Small intestine (tissue), 7 donors: Measurements from ENCODE around the gene DISC1. TPM values are rescaled to one million over a fixed set of nuclear protein-coding genes. Genes with fewer than 3 reads are reported as not detected.

Experiments
- DNase-seq, 2 donors: peaks; one replicate each; pipeline versions ENCODE4 v3.0.0 to v3.0.0-alpha.2; 2013
- FAIRE-seq: peaks from 2 replicates; lab custom pipeline; 2012; peaks lifted over from hg19 to GRCh38; lab: Jason Lieb, UNC
- H3K27ac ChIP-seq, 3 donors: one replicate each; pipeline ENCODE4 v1.5.1; 2013; ENCODE audit warnings: low read length in 2 of 3, mild to moderate bottlenecking in 2 of 3, control low read depth in 1 of 3, inconsistent platforms in 1 of 3, low read depth in 1 of 3, moderate library complexity in 1 of 3
- H3K27me3 ChIP-seq, 3 donors: one replicate each; pipeline ENCODE4 v1.6.1; 2013; ENCODE audit warnings: low read length in 3 of 3, inconsistent platforms in 1 of 3; ENCODE audit not compliant: control insufficient read depth in 3 of 3, insufficient read depth in 3 of 3
- H3K36me3 ChIP-seq, 3 donors: one replicate each; pipeline ENCODE4 v1.6.1; 2013; ENCODE audit warnings: low read length in 3 of 3, inconsistent platforms in 1 of 3, low read depth in 1 of 3, mild to moderate bottlenecking in 1 of 3, moderate library complexity in 1 of 3; ENCODE audit not compliant: control insufficient read depth in 3 of 3, insufficient read depth in 2 of 3
- H3K4me1 ChIP-seq, 3 donors: one replicate each; pipeline ENCODE4 v1.6.1; 2013; ENCODE audit warnings: low read length in 2 of 3, inconsistent platforms in 1 of 3, low read depth in 1 of 3, mild to moderate bottlenecking in 1 of 3, moderate library complexity in 1 of 3; ENCODE audit not compliant: control insufficient read depth in 3 of 3, insufficient read depth in 2 of 3
- H3K4me3 ChIP-seq, 3 donors: one replicate each; pipeline ENCODE4 v1.5.1; 2013; ENCODE audit warnings: low read length in 3 of 3, control low read depth in 1 of 3, inconsistent platforms in 1 of 3, low read depth in 1 of 3, mild to moderate bottlenecking in 1 of 3, moderate library complexity in 1 of 3
- H3K9me3 ChIP-seq, 2 donors: one replicate each; pipeline ENCODE4 v1.6.1; 2013; ENCODE audit warnings: low read depth in 1 of 2, low read length in 1 of 2; ENCODE audit not compliant: control insufficient read depth in 2 of 2, insufficient read depth in 1 of 2
- WGBS, 3 donors: extraction: QIAGEN DNeasy Blood & Tissue Kit; methylation state at CpG; one replicate each; pipeline ENCODE4 v1.1.7; 2013; 5-methylcytosine and 5-hydroxymethylcytosine counted together
- polyA plus RNA-seq, 4 donors: library from polyadenylated mRNA; stranded (reverse) in 3 of 4; unstranded in 1 of 4; fragments of 200-250 nt in 3 of 4; fragments of 120-200 nt in 1 of 4; gene quantifications; one replicate each; pipeline versions ENCODE4 v1.2.1 to v1.2.3, GENCODE V29; 2013
- donor health status: healthy with polysubstance abuse.
- donor health status: control.
- donor health status: control.
- donor health status: Bipolar disorder and iron deficiency.
- donor health status: healthy.

The DISC1 gene
- polyA plus RNA-seq, 4 donors = 0.27 to 2.1 (median 0.85) TPM; not detected in 1

DNA sequence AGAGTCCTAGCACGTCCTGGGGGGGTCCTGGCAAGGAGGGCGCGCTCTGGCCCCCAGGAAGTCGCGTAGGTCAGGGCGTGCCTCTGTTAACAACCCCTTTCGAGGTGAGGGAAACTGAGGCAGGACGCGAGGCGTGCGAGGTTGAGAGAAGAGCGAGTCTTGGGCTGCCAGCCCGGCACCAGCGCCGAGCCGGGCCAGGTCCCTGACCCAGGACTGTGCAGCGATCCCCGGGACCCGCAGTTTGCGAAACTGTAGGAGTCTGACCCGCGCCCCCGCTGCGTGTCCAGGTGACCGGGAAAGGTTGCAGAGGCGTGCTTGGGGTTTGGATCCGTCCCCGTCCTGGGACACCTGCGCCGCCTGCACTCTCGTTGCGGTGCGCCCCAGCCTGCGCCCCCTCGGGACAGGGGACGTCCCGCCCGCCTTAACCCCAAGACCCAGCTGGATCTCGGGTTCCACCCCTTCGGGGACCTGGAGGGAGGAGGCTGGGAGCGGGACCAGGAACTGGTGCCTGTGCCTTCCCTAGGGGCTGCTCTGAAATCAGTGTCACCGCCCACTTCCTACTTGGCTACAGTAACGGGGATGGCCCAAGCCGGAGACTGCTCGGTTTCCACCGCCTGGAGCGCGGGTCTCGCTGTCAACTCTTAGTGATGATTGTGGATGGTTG lies 493 bp downstream of the DISC1 start:
- Histone ChIP-seq H3K4me1 (peaks cover 0 to 5% (median 0%) of the 10 kb centered on the region in 3 donors), H3K27me3 (no peaks in the 10 kb centered on the region), H3K36me3 (no peaks in the 10 kb centered on the region), H3K9me3 (no peaks in the 10 kb centered on the region), H3K27ac (peak overlapping the region; percentile 66 to 89 (median 69)), H3K4me3 (peak overlapping the region; percentile 84 to 90 (median 86))
- 1% methylated on average over 43 to 49 of the region's 49 CpGs for WGBS, 3 donors
- peak in 1 of 2 donors; percentile 62 for DNase-seq
- FAIRE-seq = no peak

- WGBS, 3 donors = 25 to 55% (median 41%) methylated on average over 5 of the region's 5 CpGs
These were observed 1.8 kb downstream of the DISC1 start for GRCh38 chr1:231628207-231628876.

DNA sequence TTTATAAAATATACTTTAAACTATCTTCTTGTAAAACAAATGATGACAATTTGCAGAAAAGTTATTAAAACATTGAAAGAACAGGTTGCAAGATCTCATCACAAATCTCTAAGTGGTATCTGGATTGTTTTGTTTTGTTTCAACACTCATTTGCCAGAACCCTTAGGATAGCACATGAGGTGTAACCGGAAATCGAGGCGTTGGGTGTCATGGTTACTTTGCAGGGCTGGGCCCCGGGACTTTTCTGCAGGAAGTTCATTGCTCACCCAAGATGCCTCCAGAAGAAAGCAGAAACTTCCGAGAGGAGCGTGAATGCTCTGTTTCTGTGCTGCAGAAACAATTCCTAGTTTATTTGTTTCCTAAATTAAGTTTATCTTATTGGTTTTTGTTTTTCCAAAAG lies 2.5 kb downstream of the DISC1 start:
- H3K27ac ChIP-seq = no peak overlapping the region
- no peaks in the 10 kb centered on the region for H3K9me3 ChIP-seq
- DNase-seq = no peak
- no peak overlapping the region for H3K4me3 ChIP-seq
- 53 to 78% (median 71%) methylated on average over 6 of the region's 6 CpGs for WGBS, 3 donors
- FAIRE-seq = no peak
- no peaks in the 10 kb centered on the region for H3K27me3 ChIP-seq
- no peaks in the 10 kb centered on the region for H3K36me3 ChIP-seq
- peaks cover 0 to 5% (median 0%) of the 10 kb centered on the region in 3 donors for H3K4me1 ChIP-seq

More at GRCh38 chr1:231628207-231628876, 1.8 kb downstream of the DISC1 start:
- DNase-seq = no peak
- Histone ChIP-seq H3K4me1 (peaks cover 0 to 5% (median 0%) of the 10 kb centered on the region in 3 donors), H3K27me3 (no peaks in the 10 kb centered on the region), H3K27ac (peak overlapping the region in 2 of 3 donors; percentile 39 to 89), H3K4me3 (no peak overlapping the region), H3K36me3 (no peaks in the 10 kb centered on the region), H3K9me3 (no peaks in the 10 kb centered on the region)
- no peak for FAIRE-seq

DNA sequence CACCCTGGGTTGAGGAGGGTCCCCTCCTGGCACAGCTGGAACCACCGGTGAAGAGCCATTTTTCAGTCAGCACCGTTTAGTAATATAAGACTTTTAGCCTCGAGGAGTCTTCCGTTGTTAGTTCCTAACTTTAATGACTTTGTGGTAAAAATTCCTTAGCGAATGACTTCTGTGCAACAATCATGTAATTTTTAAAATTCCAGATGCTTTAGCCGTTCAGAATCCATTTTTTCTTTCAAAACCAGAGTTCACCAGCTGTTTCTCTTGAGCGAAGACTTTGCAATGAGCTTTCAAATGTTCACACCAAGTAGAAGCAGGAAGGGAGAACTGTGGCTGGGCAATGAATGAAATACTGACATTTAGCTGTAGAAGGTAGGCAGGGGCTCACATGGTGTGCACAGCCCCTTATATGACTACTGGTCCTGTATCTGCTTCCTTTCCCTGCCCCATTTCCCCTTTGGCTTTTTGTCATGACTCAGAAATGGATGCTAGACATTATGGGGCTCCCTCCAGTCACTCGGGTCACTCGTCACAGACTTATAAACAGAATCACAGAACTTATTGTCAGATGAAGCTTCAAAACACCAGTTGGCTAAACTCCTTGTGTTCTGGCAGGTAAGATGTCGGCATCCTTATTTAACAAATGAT lies 4.1 kb downstream of the DISC1 start:
- no peaks in the 10 kb centered on the region for H3K36me3 ChIP-seq
- no peaks in the 10 kb centered on the region for H3K9me3 ChIP-seq
- no peak for FAIRE-seq
- peaks cover 0 to 4% (median 0%) of the 10 kb centered on the region in 3 donors for H3K4me1 ChIP-seq
- no peaks in the 10 kb centered on the region for H3K27me3 ChIP-seq
- 76 to 87% (median 80%) methylated on average over 10 of the region's 10 CpGs for WGBS, 3 donors
- DNase-seq = no peak
- no peak overlapping the region for H3K4me3 ChIP-seq
- no peak overlapping the region for H3K27ac ChIP-seq

DNA sequence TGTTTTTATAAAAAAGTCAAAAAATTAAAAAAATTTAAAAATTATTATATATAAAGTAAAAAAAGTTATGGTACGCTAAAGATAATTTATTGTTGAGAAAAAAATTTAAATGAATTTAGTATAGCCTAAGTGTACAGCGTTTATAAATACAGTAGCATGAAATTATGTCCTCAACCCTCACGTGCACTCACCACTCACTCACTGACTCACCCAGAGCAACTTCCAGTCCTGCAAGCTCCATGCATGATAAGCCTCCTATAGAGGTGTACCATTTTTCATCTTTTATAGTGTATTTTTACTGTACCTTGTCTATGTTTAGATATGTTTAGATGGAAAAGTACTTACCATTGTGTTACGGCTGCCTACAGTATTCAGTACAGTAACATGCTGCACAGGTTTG lies 5.1 kb downstream of the DISC1 start:
- H3K9me3 ChIP-seq = no peaks in the 10 kb centered on the region
- H3K27me3 ChIP-seq = no peaks in the 10 kb centered on the region
- DNase-seq (no peak), FAIRE-seq (no peak)
- no peaks in the 10 kb centered on the region for H3K4me1 ChIP-seq
- H3K27ac ChIP-seq = no peak overlapping the region
- 93 to 98% (median 94%) methylated on average over 4 of the region's 4 CpGs for WGBS, 3 donors
- no peaks in the 10 kb centered on the region for H3K36me3 ChIP-seq
- H3K4me3 ChIP-seq = no peak overlapping the region

DNA sequence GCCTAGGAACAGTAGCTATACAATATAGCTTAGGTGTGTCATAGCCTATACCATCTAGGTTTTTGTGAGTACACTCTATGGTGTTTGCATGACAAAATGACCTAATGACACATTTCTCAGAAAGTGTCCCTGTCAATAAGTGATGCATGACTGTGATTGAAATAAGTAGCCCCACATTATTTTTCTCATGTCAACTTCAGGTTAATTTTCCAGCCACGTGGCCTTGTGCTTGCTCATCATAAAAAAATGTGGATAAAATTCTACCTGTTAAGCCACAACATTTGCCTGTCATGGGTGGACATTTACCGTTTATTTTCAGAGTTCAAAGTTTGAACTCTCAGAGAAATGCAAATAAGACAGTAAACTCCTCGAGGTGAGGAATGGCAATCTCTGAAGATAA lies 5.5 kb downstream of the DISC1 start:
- FAIRE-seq = no peak

DNA sequence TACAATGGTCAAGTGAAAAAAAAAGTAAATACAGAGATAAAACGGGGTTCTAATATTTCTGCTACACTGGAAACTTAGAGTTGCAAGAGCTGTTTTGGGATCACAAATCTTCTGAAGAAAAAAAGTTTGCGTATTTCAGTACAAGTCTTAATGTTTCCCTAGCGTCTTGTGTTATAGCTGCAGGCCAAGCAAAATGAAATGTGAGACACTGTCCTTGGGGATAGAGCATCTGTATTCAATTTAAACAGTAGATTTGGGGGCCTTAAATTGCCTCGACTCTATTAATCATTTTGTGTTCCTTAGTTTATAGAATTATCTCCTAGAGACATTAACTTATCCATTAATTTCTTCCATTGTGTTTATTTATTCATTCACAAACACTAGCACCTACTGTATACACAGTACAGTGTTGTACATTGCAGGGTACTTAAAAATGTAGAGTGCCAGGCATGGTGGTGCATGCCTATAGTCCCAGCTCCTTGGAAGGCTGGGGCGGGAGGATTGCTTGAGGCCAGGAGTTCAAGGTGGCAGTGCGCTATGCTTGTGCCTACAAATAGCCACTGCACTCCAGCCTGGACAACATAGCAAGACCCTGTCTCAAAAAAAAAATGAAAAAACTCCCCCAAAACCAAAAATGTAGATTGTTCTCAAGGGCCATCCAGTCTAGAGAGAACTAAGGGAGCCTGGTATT lies 7.9 kb downstream of the DISC1 start:
- no peak for FAIRE-seq

More for the DNA sequence above, 5.5 kb downstream of the DISC1 start:
- no peaks in the 10 kb centered on the region for H3K36me3 ChIP-seq
- H3K27me3 ChIP-seq = no peaks in the 10 kb centered on the region
- no peaks in the 10 kb centered on the region for H3K4me1 ChIP-seq
- no peaks in the 10 kb centered on the region for H3K9me3 ChIP-seq
- peak in 1 of 2 donors; percentile 30 for DNase-seq
- 17 to 52% (median 35%) methylated on average over 3 of the region's 3 CpGs for WGBS, 3 donors
- H3K4me3 ChIP-seq = no peak overlapping the region
- H3K27ac ChIP-seq = no peak overlapping the region

GRCh38 chr1:231636157-231636556 lies 9.6 kb downstream of the DISC1 start:
- H3K27me3 ChIP-seq = no peaks in the 10 kb centered on the region
- DNase-seq = no peak
- no peaks in the 10 kb centered on the region for H3K4me1 ChIP-seq
- no peak for FAIRE-seq
- no peak overlapping the region for H3K27ac ChIP-seq
- H3K36me3 ChIP-seq = no peaks in the 10 kb centered on the region
- H3K9me3 ChIP-seq = no peaks in the 10 kb centered on the region
- WGBS, 3 donors = 71 to 77% (median 77%) methylated on average over 4 of the region's 4 CpGs
- no peak overlapping the region for H3K4me3 ChIP-seq

More for the DNA sequence above, 7.9 kb downstream of the DISC1 start:
- Histone ChIP-seq H3K36me3 (no peaks in the 10 kb centered on the region), H3K27me3 (no peaks in the 10 kb centered on the region), H3K4me3 (no peak overlapping the region), H3K27ac (no peak overlapping the region), H3K9me3 (no peaks in the 10 kb centered on the region), H3K4me1 (no peaks in the 10 kb centered on the region)
- 86 to 89% (median 89%) methylated on average over 6 of the region's 6 CpGs for WGBS, 3 donors
- DNase-seq = no peak
